H1 (cell line): ENCODE measurements around the gene NUB1. TPM values are rescaled to one million over a fixed set of nuclear protein-coding genes. Genes with fewer than 3 reads are reported as not detected.

Experiments used
- CHD1 ChIP-seq: IDR thresholded peaks from 2 replicates; pipeline ENCODE4 v1.6.1; 2012; ENCODE audit warnings: low read depth, low read length, improper control_type of control experiment
- MAFK ChIP-seq: IDR thresholded peaks from 2 replicates; pipeline ENCODE4 v1.6.1; 2012; ENCODE audit warnings: low read depth, mild to moderate bottlenecking, improper control_type of control experiment, low read length
- NANOG ChIP-seq: IDR thresholded peaks from 2 replicates; pipeline ENCODE4 v1.6.1; 2011; ENCODE audit warnings: low read length, low read depth, mild to moderate bottlenecking, inconsistent platforms; ENCODE audit not compliant: insufficient read depth, poor library complexity, severe bottlenecking
- POU5F1 ChIP-seq: IDR thresholded peaks from 2 replicates; pipeline ENCODE4 v1.6.1; 2011; ENCODE audit warnings: low read depth, mild to moderate bottlenecking, low read length, moderate library complexity
- SIN3A ChIP-seq, 2 experiments: IDR thresholded peaks in 1 of 2; conservative IDR thresholded peaks in 1 of 2; 2 replicates each; pipeline ENCODE4 v1.6.1; 2011 to 2012; ENCODE audit warnings: low read length in 2 of 2, improper control_type of control experiment in 1 of 2, low read depth in 1 of 2, mild to moderate bottlenecking in 1 of 2
- SP2 ChIP-seq: IDR thresholded peaks from 2 replicates; pipeline ENCODE4 v1.6.1; 2012; ENCODE audit warnings: mild to moderate bottlenecking, low read length, inconsistent platforms
- SP4 ChIP-seq: IDR thresholded peaks from 2 replicates; pipeline ENCODE4 v1.6.1; 2012; ENCODE audit warnings: low read length, inconsistent platforms
- SRF ChIP-seq: IDR thresholded peaks from 2 replicates; pipeline ENCODE4 v1.6.1; 2011; ENCODE audit warnings: mild to moderate bottlenecking, low read depth, low read length, moderate library complexity
- polyA plus RNA-seq, 7 experiments: library from polyadenylated mRNA; depleted of rRNA in 3 of 7; stranded (reverse) in 5 of 7; unstranded in 2 of 7; fragments of >200 nt in 5 of 7; fragments of 200-250 nt in 2 of 7; gene quantifications; 1 replicate in 5 of 7; 2 replicates in 1 of 7; 4 replicates in 1 of 7; pipeline versions ENCODE4 v1.2.1 to v1.2.3, GENCODE V29; 2011 to 2013; ENCODE audit warnings: missing spikeins in 2 of 7, mixed read lengths in 2 of 7
- total RNA-seq: library from RNA; stranded (reverse); fragmentation: NEBNext Ultra II Directional; extraction: Animal tissue kit (Norgen Biotek cat#: 25700); gene quantifications from 2 replicates; pipeline ENCODE4 v1.2.1, GENCODE V29; 2021

NUB1 gene
- total and polyA plus RNA-seq, 2 of the 8 experiments (the other 6 are each of a cell fraction or from before 2014, with no cell fraction given) = 22.1 to 43.5 TPM

DNA sequence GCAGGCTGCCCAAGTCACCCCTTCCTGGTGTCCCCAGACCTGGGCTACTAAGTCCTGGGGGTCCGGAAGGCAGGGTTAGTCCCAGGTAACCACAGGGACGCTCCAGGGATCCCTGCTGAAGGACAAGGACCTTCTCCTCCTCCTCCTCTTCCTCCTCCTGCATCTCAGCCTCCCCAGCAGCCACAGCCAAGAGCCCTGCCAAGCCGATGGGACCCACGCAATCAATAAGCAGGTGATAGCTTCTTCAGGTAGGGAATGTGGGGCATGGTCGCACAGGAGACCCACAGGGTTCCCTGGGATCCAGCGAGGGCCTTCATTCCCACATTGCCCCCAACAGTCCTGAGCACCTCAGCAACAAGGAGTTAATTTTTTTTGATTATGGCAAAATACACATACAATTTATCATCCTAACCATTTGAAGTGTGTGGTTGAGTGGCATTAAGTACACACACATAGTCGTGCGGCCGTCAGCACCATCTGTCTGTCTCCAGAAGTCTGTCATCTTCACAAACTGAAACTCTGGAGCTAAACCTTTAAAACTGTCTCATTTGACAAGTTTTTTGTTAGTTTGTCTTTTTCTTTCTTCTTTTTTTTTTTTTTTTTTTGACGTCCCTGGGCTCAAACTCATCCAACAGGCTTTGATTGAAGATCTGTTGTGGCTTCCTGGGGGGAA, 86.2 kb downstream of the NUB1 start (continued):
- TF ChIP-seq SIN3A (conservative IDR thresholded peaks at IDR 0.05 in 1 of 2, IDR thresholded peaks at IDR 0.05 in 1 of 2; ENCODE audit: low read depth in 1 of 2, low read length in 2 of 2) = no peak
- no peak for TF ChIP-seq MAFK
- no peak for TF ChIP-seq SP2
- no peak for TF ChIP-seq SRF
- TF ChIP-seq CHD1 = no peak
- TF ChIP-seq SP4 = no peak
- no peak for TF ChIP-seq NANOG
- no peak for TF ChIP-seq POU5F1

Other genes with a start within 250 kb of the NUB1 start
- not detected in 2 replicates for gene GBX1, start 174.1 kb upstream of the NUB1 start, total RNA-seq
- gene GBX1, start 174.1 kb upstream of the NUB1 start, polyA plus RNA-seq (2011; rRNA removed) = not detected in 2 replicates
- gene ASB10, start 154.6 kb upstream of the NUB1 start, total RNA-seq = not detected in 2 replicates
- gene ASB10, start 154.6 kb upstream of the NUB1 start, polyA plus RNA-seq (2011; rRNA removed) = not detected in 2 replicates
- not detected in 2 replicates for gene H2BK1, start 131.3 kb upstream of the NUB1 start, total RNA-seq
- gene H2BK1, start 131.3 kb upstream of the NUB1 start, polyA plus RNA-seq (2011; rRNA removed) = not detected in 2 replicates
- gene ABCF2, start 114.6 kb upstream of the NUB1 start, total RNA-seq = 51.0 and 55.0 TPM in 2 replicates
- gene ABCF2, start 114.6 kb upstream of the NUB1 start, polyA plus RNA-seq (2011; rRNA removed) = 26.4 and 28.0 TPM in 2 replicates
- gene CHPF2, start 109.3 kb upstream of the NUB1 start, total RNA-seq = 20.6 and 20.8 TPM in 2 replicates
- gene CHPF2, start 109.3 kb upstream of the NUB1 start, polyA plus RNA-seq (2011; rRNA removed) = 14.4 and 20.0 TPM in 2 replicates
- 3.0 and 4.6 TPM in 2 replicates for gene SMARCD3, start 93.1 kb upstream of the NUB1 start, total RNA-seq
- 5.6 and 6.2 TPM in 2 replicates for gene SMARCD3, start 93.1 kb upstream of the NUB1 start, polyA plus RNA-seq (2011; rRNA removed)
- 14.9 and 15.8 TPM in 2 replicates for gene WDR86, start 68.2 kb downstream of the NUB1 start, total RNA-seq
- gene WDR86, start 68.2 kb downstream of the NUB1 start, polyA plus RNA-seq (2011; rRNA removed) = 12.7 and 22.1 TPM in 2 replicates
- gene CRYGN, start 98.3 kb downstream of the NUB1 start, total RNA-seq = 1.0 and 1.6 TPM in 2 replicates
- 0.98 and 1.3 TPM in 2 replicates for gene CRYGN, start 98.3 kb downstream of the NUB1 start, polyA plus RNA-seq (2011; rRNA removed)
- gene RHEB, start 178.1 kb downstream of the NUB1 start, total RNA-seq = 119 and 132 TPM in 2 replicates
- 50.4 and 60.8 TPM in 2 replicates for gene RHEB, start 178.1 kb downstream of the NUB1 start, polyA plus RNA-seq (2011; rRNA removed)